Activated B cell treated with CpG ODN at 0.5 μM for 24 hours (primary cell): ENCODE results near the gene CCDC110. TPM values are rescaled to one million over a fixed set of nuclear protein-coding genes. Genes with fewer than 3 reads are reported as not detected.

ENCODE experiments used
- ATAC-seq: fragments of 200-7000 bp; cut with Tn5 transposase; one replicate; pipeline ENCODE4 v1.10.0; 2021; ENCODE audit warnings: low read depth, mild to moderate bottlenecking, moderate library complexity
- CTCF ChIA-PET: fragments of 350-600 bp; sonication (Branson Sonifier 250); formaldehyde crosslinking; loops from one replicate; lab custom pipeline; 2021; ENCODE audit warnings: antibody characterized with exemption; lab: Charles Lee
- POLR2A ChIA-PET: fragments of 350-600 bp; sonication (Branson Sonifier 250); formaldehyde crosslinking; loops from one replicate; lab custom pipeline; 2021; ENCODE audit warnings: antibody characterized with exemption; lab: Charles Lee
- DNase-seq: peaks from one replicate; pipeline ENCODE4 v3.0.0; 2022
- H3K27ac Mint-ChIP-seq: one replicate; pipeline ENCODE4 v1.8.0; 2020; ENCODE audit warnings: mixed read lengths
- H3K27me3 Mint-ChIP-seq: one replicate; pipeline ENCODE4 v1.8.0; 2021; ENCODE audit warnings: mixed read lengths
- H3K36me3 Mint-ChIP-seq: one replicate; pipeline ENCODE4 v1.8.0; 2021; ENCODE audit warnings: low read depth, mixed read lengths
- H3K4me1 Mint-ChIP-seq: one replicate; pipeline ENCODE4 v1.8.0; 2021; ENCODE audit warnings: mixed read lengths
- H3K4me3 Mint-ChIP-seq: one replicate; pipeline ENCODE4 v1.8.0; 2020; ENCODE audit warnings: mild to moderate bottlenecking, mixed read lengths
- H3K9me3 Mint-ChIP-seq: one replicate; pipeline ENCODE4 v1.8.0; 2020; ENCODE audit warnings: mixed read lengths
- intact Hi-C: fragments of 100-400 bp; cut with micrococcal nuclease; formaldehyde crosslinking; loops from one replicate; pipeline ENCODE4 v1.15.1; 2024
- total RNA-seq: library from RNA; stranded (reverse); gene quantifications from 2 replicates; pipeline ENCODE4 v1.2.3, GENCODE V29; 2022
- TF ChIP-seq, protein P1 (sequence below): fragments of 200-600 bp; IDR thresholded peaks from one replicate; pipeline ENCODE4 v1.8.0; 2022; ENCODE audit warnings: antibody characterized with exemption, mild to moderate bottlenecking

Gene CCDC110
- total RNA-seq, 1 donor from 2014 or later, result 0.33 TPM

DNA sequence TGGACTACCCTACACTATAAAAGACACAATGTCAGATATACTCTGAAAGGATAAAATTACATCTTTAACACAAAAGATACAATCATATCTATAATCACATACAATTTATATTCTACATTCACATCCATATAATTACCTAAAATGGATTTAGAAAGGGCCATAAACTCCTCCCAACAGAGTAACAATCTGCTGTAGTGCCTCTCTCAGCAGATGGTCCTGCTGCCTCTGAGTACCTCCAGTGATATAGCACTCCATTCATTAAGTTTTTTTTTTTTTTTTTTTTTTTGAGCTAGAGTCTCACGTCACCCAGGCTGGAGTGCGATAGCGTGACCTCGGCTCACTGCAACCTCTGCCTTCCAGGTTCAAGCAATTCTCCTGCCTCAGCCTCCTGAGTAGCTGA lies 67.5 kb downstream of the CCDC110 start:
- DNase-seq (no peak), ATAC-seq (no peak)
- no peaks in the 10 kb centered on the region for H3K9me3 Mint-ChIP-seq
- TF ChIP-seq, protein P1, sequence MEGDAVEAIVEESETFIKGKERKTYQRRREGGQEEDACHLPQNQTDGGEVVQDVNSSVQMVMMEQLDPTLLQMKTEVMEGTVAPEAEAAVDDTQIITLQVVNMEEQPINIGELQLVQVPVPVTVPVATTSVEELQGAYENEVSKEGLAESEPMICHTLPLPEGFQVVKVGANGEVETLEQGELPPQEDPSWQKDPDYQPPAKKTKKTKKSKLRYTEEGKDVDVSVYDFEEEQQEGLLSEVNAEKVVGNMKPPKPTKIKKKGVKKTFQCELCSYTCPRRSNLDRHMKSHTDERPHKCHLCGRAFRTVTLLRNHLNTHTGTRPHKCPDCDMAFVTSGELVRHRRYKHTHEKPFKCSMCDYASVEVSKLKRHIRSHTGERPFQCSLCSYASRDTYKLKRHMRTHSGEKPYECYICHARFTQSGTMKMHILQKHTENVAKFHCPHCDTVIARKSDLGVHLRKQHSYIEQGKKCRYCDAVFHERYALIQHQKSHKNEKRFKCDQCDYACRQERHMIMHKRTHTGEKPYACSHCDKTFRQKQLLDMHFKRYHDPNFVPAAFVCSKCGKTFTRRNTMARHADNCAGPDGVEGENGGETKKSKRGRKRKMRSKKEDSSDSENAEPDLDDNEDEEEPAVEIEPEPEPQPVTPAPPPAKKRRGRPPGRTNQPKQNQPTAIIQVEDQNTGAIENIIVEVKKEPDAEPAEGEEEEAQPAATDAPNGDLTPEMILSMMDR, result no peak
- CTCF ChIA-PET, result no interaction called here
- H3K4me1 Mint-ChIP-seq, result peaks cover 18% of the 10 kb centered on the region
- POLR2A ChIA-PET, result interaction anchor here (0.7 to 2.9 kb wide), 2 partner anchors 9 to 202 kb away, joined by 3 to 44 read pairs; partner anchors contain the start of genes ANKRD37 and LRP2BP
- H3K36me3 Mint-ChIP-seq, result peaks cover 61% of the 10 kb centered on the region
- intact Hi-C loops, result loop anchor here (2.0 kb wide), 1 partner anchor 21 kb away; the partner anchor contains the start of gene UFSP2
- H3K27me3 Mint-ChIP-seq, result no peaks in the 10 kb centered on the region
- H3K4me3 Mint-ChIP-seq, result no peak overlapping the region
- no peak overlapping the region for H3K27ac Mint-ChIP-seq

DNA sequence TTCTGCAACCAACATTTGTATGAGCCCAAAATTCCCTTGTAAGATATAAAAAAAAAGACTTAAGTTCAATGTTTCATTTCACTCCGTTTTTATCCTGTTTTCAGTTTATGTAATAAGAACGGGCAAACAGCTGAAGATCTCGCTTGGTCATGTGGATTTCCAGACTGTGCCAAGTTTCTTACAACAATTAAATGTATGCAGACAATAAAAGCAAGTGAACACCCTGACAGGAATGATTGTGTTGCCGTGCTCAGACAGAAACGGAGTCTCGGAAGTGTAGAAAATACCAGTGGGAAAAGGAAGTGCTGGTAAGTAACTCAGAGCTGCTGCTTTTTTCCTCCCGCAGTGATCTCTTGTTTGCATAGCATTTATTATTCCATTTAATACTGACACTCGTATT lies 72.1 kb downstream of the CCDC110 start:
- CTCF ChIA-PET, result no interaction called here
- no peak for DNase-seq
- H3K27me3 Mint-ChIP-seq, result no peaks in the 10 kb centered on the region
- no peak for ATAC-seq
- intact Hi-C loops, result loop anchor here (5.0 to 10.0 kb wide), 2 partner anchors 545 to 667 kb away; partner anchors contain the start of gene CENPU
- TF ChIP-seq, protein P1, result no peak
- no peak overlapping the region for H3K4me3 Mint-ChIP-seq
- H3K9me3 Mint-ChIP-seq, result no peaks in the 10 kb centered on the region
- POLR2A ChIA-PET, result no interaction called here
- peaks cover 48% of the 10 kb centered on the region for H3K36me3 Mint-ChIP-seq
- H3K4me1 Mint-ChIP-seq, result peaks cover 42% of the 10 kb centered on the region
- H3K27ac Mint-ChIP-seq, result peak overlapping the region; percentile 70

DNA sequence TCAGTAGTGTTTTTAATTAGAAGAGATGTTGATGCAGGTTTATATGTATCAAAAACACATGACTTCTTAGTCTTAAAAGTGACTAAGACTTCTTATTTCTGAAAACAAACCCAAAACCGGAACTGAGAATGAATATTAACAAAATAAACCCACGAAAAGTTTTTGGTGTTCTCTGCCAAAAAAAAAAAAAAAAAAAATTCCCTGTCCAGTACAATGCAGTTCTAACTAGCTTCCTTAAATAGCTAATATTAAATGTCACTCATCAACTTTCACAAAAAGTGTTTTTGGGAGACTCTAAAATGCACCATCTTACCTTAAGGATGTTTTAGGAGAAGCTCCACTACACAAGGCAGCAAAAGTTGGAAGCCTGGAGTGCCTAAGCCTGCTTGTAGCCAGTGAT lies 72.9 kb downstream of the CCDC110 start:
- Mint-ChIP-seq H3K9me3 (no peaks in the 10 kb centered on the region), H3K27me3 (no peaks in the 10 kb centered on the region), H3K36me3 (peaks cover 43% of the 10 kb centered on the region), H3K27ac (peak overlapping the region; percentile 70), H3K4me1 (peaks cover 48% of the 10 kb centered on the region), H3K4me3 (peak overlapping the region; percentile 35)
- TF ChIP-seq, protein P1, result no peak
- POLR2A ChIA-PET, result interaction anchor here (0.6 to 4.7 kb wide), 4 partner anchors 21 to 500 kb away, joined by 3 to 46 read pairs (median 8); partner anchors contain the start of gene UFSP2
- DNase-seq, result no peak
- CTCF ChIA-PET, result no interaction called here
- ATAC-seq, result no peak
- intact Hi-C loops, result loop anchor here (5.0 to 10.0 kb wide), 2 partner anchors 544 to 666 kb away; partner anchors contain the start of gene CENPU

- Mint-ChIP-seq H3K36me3 (peaks cover 32% of the 10 kb centered on the region), H3K9me3 (no peaks in the 10 kb centered on the region), H3K4me3 (peak within 1 kb of the TSS; percentile 94), H3K4me1 (peaks cover 63% of the 10 kb centered on the region), H3K27me3 (no peaks in the 10 kb centered on the region), H3K27ac (peak within 1 kb of the TSS; percentile 94)
- POLR2A ChIA-PET, result interaction anchor here (0.5 to 4.7 kb wide), 21 partner anchors 9 to 541 kb away, joined by 3 to 46 read pairs (median 6); partner anchors contain the start of genes SLC25A4, SNX25 and UFSP2
- ATAC-seq (no peak), DNase-seq (peak; percentile 18)
- TF ChIP-seq, protein P1, result no peak
- CTCF ChIA-PET, result no interaction called here
- intact Hi-C loops, result loop anchor here (1.0 to 10.0 kb wide), 11 partner anchors 8 to 1738 kb away; partner anchors contain the start of genes CASP3, CCDC110, CENPU and IRF2
Measured at GRCh38 chr4:185396724-185397385, 74.7 kb downstream of the CCDC110 start, which contains the start of gene ANKRD37. Gene ANKRD37 (plus strand): TSS chr4:185396841. CDS start chr4:185396924, 83 bp downstream.
